SK-N-SH (cell line): ENCODE measurements around the gene TGFBR3L. TPM values are rescaled to one million over a fixed set of nuclear protein-coding genes. Genes with fewer than 3 reads are reported as not detected.

Source experiments
- CTCF ChIA-PET: fragments of 300-600, 350-600 bp; formaldehyde crosslinking; extraction: SDS; loops from one replicate; lab custom pipeline; 2021; lab: Yijun Ruan, JAX
- POLR2A ChIA-PET: fragments of 350-600 bp; sonication (Branson Sonifier 250); formaldehyde crosslinking; extraction: SDS; loops from one replicate; lab custom pipeline; 2020; ENCODE audit warnings: antibody characterized with exemption, inconsistent platforms; lab: Yijun Ruan, JAX
- DNase-seq: peaks from one replicate; pipeline ENCODE4 v3.0.0; 2012
- H2AFZ ChIP-seq: fragments of 200-600 bp; sonication (generic); 2 replicates; pipeline ENCODE4 v1.8.1; 2016; ENCODE audit warnings: antibody characterized with exemption, mild to moderate bottlenecking, low read depth
- H3F3A ChIP-seq: fragments of 200-600 bp; sonication (generic); replicated peaks from 2 replicates; pipeline ENCODE3; 2016; ENCODE audit warnings: antibody characterized with exemption, mild to moderate bottlenecking; ENCODE audit not compliant: insufficient read depth
- H3K27ac ChIP-seq, 2 experiments: fragments of 200-500 bp in 1 of 2; fragments of 200-600 bp in 1 of 2; sonication (Bioruptor generic) in 1 of 2; sonication (generic), shearing (Covaris generic) in 1 of 2; 2 replicates each; pipeline versions ENCODE4 v1.5.1 to v1.6.1; 2014 to 2016; ENCODE audit warnings: low read depth in 2 of 2, inconsistent platforms in 1 of 2, low read length in 1 of 2, mild to moderate bottlenecking in 1 of 2, mixed read lengths in 1 of 2
- H3K27me3 ChIP-seq: fragments of 200-600 bp; sonication (generic), shearing (Covaris generic); 2 replicates; pipeline ENCODE4 v1.6.1; 2016; ENCODE audit warnings: mixed run types; ENCODE audit not compliant: insufficient read depth
- H3K36me3 ChIP-seq, 2 experiments: fragments of 200-500 bp in 1 of 2; fragments of 200-600 bp in 1 of 2; sonication (Bioruptor generic) in 1 of 2; sonication (generic) in 1 of 2; replicated peaks in 1 of 2; 2 replicates each; pipeline versions ENCODE3 to v1.5.1; 2014 to 2016; ENCODE audit warnings: low read length in 1 of 2, mild to moderate bottlenecking in 1 of 2; ENCODE audit not compliant: insufficient read depth in 2 of 2, control insufficient read depth in 1 of 2
- H3K4me1 ChIP-seq, 2 experiments: fragments of 200-500 bp in 1 of 2; fragments of 200-600 bp in 1 of 2; sonication (Bioruptor generic) in 1 of 2; sonication (generic), shearing (Covaris generic) in 1 of 2; 2 replicates each; pipeline versions ENCODE4 v1.5.1 to v1.6.1; 2014 to 2016; ENCODE audit warnings: low read depth in 1 of 2, low read length in 1 of 2, mixed run types in 1 of 2; ENCODE audit not compliant: insufficient read depth in 2 of 2, control insufficient read depth in 1 of 2
- H3K4me2 ChIP-seq: fragments of 200-600 bp; sonication (generic), shearing (Covaris generic); 2 replicates; pipeline ENCODE4 v1.6.1; 2017; ENCODE audit warnings: mixed run types
- H3K4me3 ChIP-seq, 2 experiments: fragments of 200-500 bp in 1 of 2; fragments of 200-600 bp in 1 of 2; sonication (Bioruptor generic) in 1 of 2; sonication (generic), shearing (Covaris generic) in 1 of 2; 2 replicates each; pipeline versions ENCODE4 v1.5.1 to v1.8.1; 2014 to 2016; ENCODE audit warnings: low read depth in 2 of 2, inconsistent platforms in 1 of 2, low read length in 1 of 2, mild to moderate bottlenecking in 1 of 2, mixed read lengths in 1 of 2, moderate library complexity in 1 of 2
- H3K79me2 ChIP-seq: fragments of 200-600 bp; sonication (generic); 2 replicates; pipeline ENCODE4 v1.8.1; 2017; ENCODE audit warnings: mild to moderate bottlenecking; ENCODE audit not compliant: insufficient read depth
- H3K9ac ChIP-seq: fragments of 200-600 bp; sonication (generic); 2 replicates; pipeline ENCODE4 v1.6.1; 2017; ENCODE audit warnings: mixed run types
- H3K9me2 ChIP-seq: fragments of 200-600 bp; sonication (generic); 2 replicates; pipeline ENCODE4 v1.6.1; 2017; ENCODE audit warnings: mixed run types
- H3K9me3 ChIP-seq: fragments of 200-600 bp; sonication (generic); 2 replicates; pipeline ENCODE4 v1.6.1; 2017; ENCODE audit warnings: mixed run types, mild to moderate bottlenecking, moderate library complexity
- H4K20me1 ChIP-seq: fragments of 200-600 bp; sonication (generic); 2 replicates; pipeline ENCODE4 v1.6.1; 2017; ENCODE audit warnings: mild to moderate bottlenecking, mixed run types; ENCODE audit not compliant: insufficient read depth
- CHD2 ChIP-seq: fragments of 150-350 bp; IDR thresholded peaks from 2 replicates; pipeline ENCODE4 v1.6.1; 2018; ENCODE audit warnings: low read length; ENCODE audit not compliant: partially characterized antibody
- CTCF ChIP-seq: fragments of 200-600 bp; sonication (generic); IDR thresholded peaks from 2 replicates; pipeline ENCODE4 v1.6.1; 2017; ENCODE audit warnings: antibody characterized with exemption, mild to moderate bottlenecking, moderate library complexity
- EP300 ChIP-seq, 2 experiments: IDR thresholded peaks; 2 replicates each; pipeline versions ENCODE4 v1.4.0 to v1.6.1; 2012; ENCODE audit warnings: borderline replicate concordance in 1 of 2, low read depth in 1 of 2, low read length in 1 of 2
- EZH2phosphoT487 ChIP-seq: fragments of 200-600 bp; sonication (generic); IDR thresholded peaks from 2 replicates; pipeline ENCODE4 v1.6.1; 2017; ENCODE audit warnings: low read depth, mixed run types, mild to moderate bottlenecking, antibody characterized with exemption, moderate library complexity, borderline replicate concordance
- FOXJ3 ChIP-seq: sonication (generic); formaldehyde crosslinking; IDR thresholded peaks from 2 replicates; pipeline ENCODE4 v1.5.1; 2020; ENCODE audit warnings: mild to moderate bottlenecking, missing genetic modification reagents
- GATA2 ChIP-seq: sonication (generic); formaldehyde crosslinking; IDR thresholded peaks from 2 replicates; pipeline ENCODE4 v1.5.0; 2020; ENCODE audit warnings: mild to moderate bottlenecking, missing genetic modification reagents
- MEF2A ChIP-seq: IDR thresholded peaks from 2 replicates; pipeline ENCODE4 v1.4.0; 2012; ENCODE audit warnings: low read depth, borderline replicate concordance
- NFIC ChIP-seq: IDR thresholded peaks from 2 replicates; pipeline ENCODE4 v1.4.0; 2012; ENCODE audit warnings: borderline replicate concordance
- NRF1 ChIP-seq: IDR thresholded peaks from 2 replicates; pipeline ENCODE4 v1.6.1; 2012; ENCODE audit warnings: low read depth, mild to moderate bottlenecking, low read length
- RAD21 ChIP-seq: IDR thresholded peaks from 2 replicates; pipeline ENCODE4 v1.6.1; 2012; ENCODE audit warnings: mild to moderate bottlenecking, low read length
- RCOR1 ChIP-seq: fragments of 150-350 bp; IDR thresholded peaks from 2 replicates; pipeline ENCODE4 v1.6.1; 2017; ENCODE audit warnings: antibody characterized with exemption, low read length
- RXRA ChIP-seq: IDR thresholded peaks from 2 replicates; pipeline ENCODE4 v1.4.0; 2012; ENCODE audit warnings: low read depth, mild to moderate bottlenecking, borderline replicate concordance
- TEAD4 ChIP-seq: IDR thresholded peaks from 2 replicates; pipeline ENCODE4 v1.4.0; 2012; ENCODE audit warnings: mild to moderate bottlenecking, borderline replicate concordance; ENCODE audit not compliant: insufficient read depth
- USF2 ChIP-seq: fragments of 150-350 bp; IDR thresholded peaks from 2 replicates; pipeline ENCODE4 v1.6.1; 2017; ENCODE audit warnings: antibody characterized with exemption, low read length, low read depth, borderline replicate concordance
- WGBS: methylation state at CpG from one replicate; pipeline ENCODE4 v1.1.6; 2017; ENCODE audit warnings: low lambda C conversion rate; 5-methylcytosine and 5-hydroxymethylcytosine counted together
- polyA plus RNA-seq, 3 experiments: library from polyadenylated mRNA; depleted of rRNA; stranded (reverse); fragments of >200 nt; gene quantifications; 2 replicates each; pipeline ENCODE4 v1.2.3, GENCODE V29; 2012
- TF ChIP-seq, protein P1 (sequence below): IDR thresholded peaks from 2 replicates; pipeline ENCODE4 v1.4.0; 2012; ENCODE audit warnings: low read depth

TGFBR3L gene
- polyA plus RNA-seq, 1 of the 3 experiments (the other 2 are of a cell fraction) = 0.87 TPM

DNA sequence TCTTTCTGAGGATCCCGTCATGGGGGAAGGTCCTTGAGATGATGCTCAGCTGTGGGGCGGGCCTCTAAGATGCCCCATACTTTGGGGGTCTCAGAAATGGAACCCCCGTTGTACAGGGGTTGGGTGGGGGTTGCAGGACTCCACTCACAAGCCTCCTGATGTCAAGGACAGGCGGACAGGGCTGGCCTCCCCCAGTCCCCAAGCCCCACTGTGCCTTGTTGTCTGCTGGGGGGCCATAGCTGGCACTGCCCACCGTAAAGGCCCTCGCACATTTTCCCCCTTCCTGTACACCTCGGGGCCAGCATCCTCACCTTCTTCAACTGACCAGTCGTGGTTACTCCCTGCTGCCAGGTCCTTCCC, 8.2 kb downstream of the TGFBR3L start:
- Histone ChIP-seq H2AFZ (no peak overlapping the region), H3K9ac (no peak overlapping the region), H3F3A (peaks cover 8% of the 10 kb centered on the region), H3K4me1 (peaks cover 22 to 49% of the 10 kb centered on the region in 2 experiments; a peak in 3 of 4 replicates), H3K4me3 (no peak overlapping the region), H3K9me2 (no peaks in the 10 kb centered on the region), H3K27ac (no peak overlapping the region), H3K4me2 (no peak overlapping the region), H3K79me2 (peaks cover 24% of the 10 kb centered on the region; the same call in 1 of the 2 replicates), H3K27me3 (no peaks in the 10 kb centered on the region), H3K36me3 (peaks cover 0 to 23% of the 10 kb centered on the region in 2 experiments), H4K20me1 (peaks cover 33% of the 10 kb centered on the region), H3K9me3 (no peaks in the 10 kb centered on the region)
- WGBS = 93% methylated on average over 3 of the region's 8 CpGs
- ChIA-PET POLR2A (interaction anchor here (1.7 kb wide), 1 partner anchor 20 kb away, joined by 7 read pairs; the partner anchor contains the start of gene TIMM44), CTCF (interaction anchor here (0.7 to 1.9 kb wide), 5 partner anchors 18 to 70 kb away, joined by 3 to 5 read pairs (median 3); no protein-coding TSS in a partner anchor)
- TF ChIP-seq RXRA (no peak), RCOR1 (no peak), TEAD4 (no peak), CTCF (no peak), MEF2A (no peak), NFIC (no peak), USF2 (no peak), EZH2phosphoT487 (no peak), GATA2 (CRISPR knock-in tag) (no peak), CHD2 (no peak), EP300 (IDR thresholded peaks at IDR 0.05; ENCODE audit: borderline replicate concordance in 1 of 2, low read depth in 1 of 2, low read length in 1 of 2) (no peak), FOXJ3 (no peak), NRF1 (no peak), RAD21 (no peak)
- TF ChIP-seq, protein P1, sequence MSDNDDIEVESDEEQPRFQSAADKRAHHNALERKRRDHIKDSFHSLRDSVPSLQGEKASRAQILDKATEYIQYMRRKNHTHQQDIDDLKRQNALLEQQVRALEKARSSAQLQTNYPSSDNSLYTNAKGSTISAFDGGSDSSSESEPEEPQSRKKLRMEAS = no peak
- DNase-seq = no peak
